BE2C (cell line): ENCODE measurements around the gene COPS4.

ENCODE experiments used
- DNase-seq: peaks from one replicate; pipeline ENCODE4 v3.0.0-alpha.2; 2020
- H3K27me3 ChIP-seq: fragments of 250-450 bp; sonication (Bioruptor Pico); 2 replicates; pipeline ENCODE4 v1.5.1; 2020; ENCODE audit warnings: mild to moderate bottlenecking
- H3K36me3 ChIP-seq: fragments of 250-450 bp; sonication (Bioruptor Pico); 2 replicates; pipeline ENCODE4 v1.5.1; 2020; ENCODE audit warnings: mild to moderate bottlenecking
- H3K4me1 ChIP-seq: fragments of 250-450 bp; sonication (Bioruptor Pico); 2 replicates; pipeline ENCODE4 v1.5.1; 2020
- H3K4me3 ChIP-seq: 2 replicates; pipeline ENCODE4 v1.5.1; 2011; ENCODE audit warnings: low read depth, low read length
- H3K9me3 ChIP-seq: fragments of 250-450 bp; sonication (Bioruptor Pico); 2 replicates; pipeline ENCODE4 v1.5.1; 2020
- CTCF ChIP-seq: IDR thresholded peaks from 2 replicates; pipeline ENCODE4 v1.5.1; 2012; ENCODE audit warnings: mild to moderate bottlenecking, low read depth, low read length

The COPS4 gene

DNA sequence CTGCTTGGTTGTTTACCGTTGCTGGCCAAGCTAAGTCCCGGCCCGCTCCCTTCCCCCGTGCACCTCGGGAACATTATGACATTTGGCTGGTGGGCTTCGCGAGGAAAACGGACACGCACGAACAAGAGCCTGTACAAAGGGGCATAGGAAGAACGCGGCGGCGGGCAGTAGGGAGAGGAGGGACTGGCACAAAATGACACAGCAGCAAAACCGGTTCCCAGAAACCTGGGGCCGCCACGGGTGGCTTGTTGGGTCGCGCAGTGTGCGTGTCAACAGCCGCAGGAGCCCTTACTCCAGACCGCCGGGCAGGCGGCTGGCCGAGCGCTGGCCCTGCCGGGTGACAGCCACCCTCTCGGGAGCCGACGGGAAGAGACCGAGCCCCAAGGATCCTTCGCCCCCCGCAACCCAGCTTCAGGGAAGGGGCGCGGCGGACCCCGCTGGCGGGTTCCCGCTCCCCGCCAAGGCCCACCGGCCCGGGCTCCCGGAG lies 22.7 kb upstream of the COPS4 start:
- peak; percentile 45 for DNase-seq
- Histone ChIP-seq H3K27me3 (no peaks in the 10 kb centered on the region), H3K36me3 (no peaks in the 10 kb centered on the region), H3K4me1 (peaks cover 3% of the 10 kb centered on the region; the same call in 1 of the 2 replicates), H3K9me3 (no peaks in the 10 kb centered on the region), H3K4me3 (peak overlapping the region; percentile 94)
- no peak for TF ChIP-seq CTCF

DNA sequence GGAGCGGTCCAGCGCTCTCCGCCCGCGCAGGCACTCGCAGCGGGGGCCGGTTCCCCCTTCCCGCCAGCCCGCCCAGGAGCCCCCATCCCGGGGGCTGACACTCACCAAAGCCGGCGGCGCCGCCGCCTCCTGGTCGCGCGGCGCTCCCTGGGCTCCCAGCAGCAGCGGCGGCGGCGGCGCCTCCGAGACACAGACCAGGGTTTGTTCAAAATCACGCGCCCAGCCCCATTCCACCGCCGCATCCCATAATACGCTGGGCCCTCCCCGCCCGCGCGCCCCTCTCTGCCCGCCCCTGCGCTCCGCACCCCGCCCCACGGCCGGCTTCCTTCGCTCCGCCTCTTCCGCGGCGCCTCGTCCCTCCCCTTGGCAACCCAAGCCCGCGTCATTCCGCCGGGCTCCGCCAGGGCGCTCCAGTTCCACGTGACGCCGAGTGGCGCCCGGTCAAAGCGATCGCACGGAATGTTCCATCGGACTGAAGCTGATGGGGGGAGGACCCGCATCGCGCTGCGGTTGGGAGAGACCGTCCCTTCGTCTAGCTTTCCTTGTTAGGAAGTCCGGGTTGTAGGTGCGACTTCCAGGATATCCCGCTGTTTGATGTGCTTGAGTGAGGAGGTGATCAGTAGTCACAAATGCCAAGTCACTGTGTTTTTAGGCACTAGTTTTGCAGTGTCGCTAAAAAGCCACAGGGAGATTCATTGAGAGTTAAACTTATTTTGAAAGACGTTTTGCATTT lies 22.1 kb upstream of the COPS4 start:
- no peaks in the 10 kb centered on the region for H3K36me3 ChIP-seq
- H3K4me1 ChIP-seq, result peaks cover 3% of the 10 kb centered on the region; the same call in 1 of the 2 replicates
- peak overlapping the region; percentile 94 for H3K4me3 ChIP-seq
- no peaks in the 10 kb centered on the region for H3K9me3 ChIP-seq
- peak; percentile 16; the same call in 1 of the 2 replicates for TF ChIP-seq CTCF
- no peaks in the 10 kb centered on the region for H3K27me3 ChIP-seq
- peak; percentile 98 for DNase-seq

GRCh38 chr4:83013420-83013867 lies 21.5 kb upstream of the COPS4 start:
- no peaks in the 10 kb centered on the region for H3K27me3 ChIP-seq
- DNase-seq, result no peak
- peak overlapping the region; percentile 80 for H3K4me3 ChIP-seq
- no peak for TF ChIP-seq CTCF
- H3K4me1 ChIP-seq, result peaks cover 3% of the 10 kb centered on the region; the same call in 1 of the 2 replicates
- H3K9me3 ChIP-seq, result no peaks in the 10 kb centered on the region
- H3K36me3 ChIP-seq, result no peaks in the 10 kb centered on the region

GRCh38 chr4:83013902-83014301 lies 21.1 kb upstream of the COPS4 start:
- Histone ChIP-seq H3K4me1 (peaks cover 3% of the 10 kb centered on the region; the same call in 1 of the 2 replicates), H3K27me3 (no peaks in the 10 kb centered on the region), H3K9me3 (no peaks in the 10 kb centered on the region), H3K36me3 (no peaks in the 10 kb centered on the region), H3K4me3 (peak overlapping the region; percentile 80)
- DNase-seq, result no peak
- no peak for TF ChIP-seq CTCF

GRCh38 chr4:83019794-83020494 lies 15.0 kb upstream of the COPS4 start:
- no peak for TF ChIP-seq CTCF
- Histone ChIP-seq H3K27me3 (no peaks in the 10 kb centered on the region), H3K9me3 (no peaks in the 10 kb centered on the region), H3K4me3 (no peak overlapping the region), H3K4me1 (no peaks in the 10 kb centered on the region), H3K36me3 (no peaks in the 10 kb centered on the region)
- DNase-seq, result no peak
